NT2/D1 (cell line): ENCODE measurements around the gene TNS1.

Experiments
- SUZ12 ChIP-seq: IDR thresholded peaks from 2 replicates; pipeline ENCODE4 v1.6.1; 2011; ENCODE audit not compliant: insufficient read length, insufficient read depth; ENCODE audit errors: extremely low read depth
- YY1 ChIP-seq: IDR thresholded peaks from 2 replicates; pipeline ENCODE4 v1.6.1; 2011; ENCODE audit not compliant: insufficient read length, insufficient read depth
- ZNF274 ChIP-seq: IDR thresholded peaks from 2 replicates; pipeline ENCODE4 v1.6.1; 2011; ENCODE audit warnings: mild to moderate bottlenecking, low read depth, low read length

DNA sequence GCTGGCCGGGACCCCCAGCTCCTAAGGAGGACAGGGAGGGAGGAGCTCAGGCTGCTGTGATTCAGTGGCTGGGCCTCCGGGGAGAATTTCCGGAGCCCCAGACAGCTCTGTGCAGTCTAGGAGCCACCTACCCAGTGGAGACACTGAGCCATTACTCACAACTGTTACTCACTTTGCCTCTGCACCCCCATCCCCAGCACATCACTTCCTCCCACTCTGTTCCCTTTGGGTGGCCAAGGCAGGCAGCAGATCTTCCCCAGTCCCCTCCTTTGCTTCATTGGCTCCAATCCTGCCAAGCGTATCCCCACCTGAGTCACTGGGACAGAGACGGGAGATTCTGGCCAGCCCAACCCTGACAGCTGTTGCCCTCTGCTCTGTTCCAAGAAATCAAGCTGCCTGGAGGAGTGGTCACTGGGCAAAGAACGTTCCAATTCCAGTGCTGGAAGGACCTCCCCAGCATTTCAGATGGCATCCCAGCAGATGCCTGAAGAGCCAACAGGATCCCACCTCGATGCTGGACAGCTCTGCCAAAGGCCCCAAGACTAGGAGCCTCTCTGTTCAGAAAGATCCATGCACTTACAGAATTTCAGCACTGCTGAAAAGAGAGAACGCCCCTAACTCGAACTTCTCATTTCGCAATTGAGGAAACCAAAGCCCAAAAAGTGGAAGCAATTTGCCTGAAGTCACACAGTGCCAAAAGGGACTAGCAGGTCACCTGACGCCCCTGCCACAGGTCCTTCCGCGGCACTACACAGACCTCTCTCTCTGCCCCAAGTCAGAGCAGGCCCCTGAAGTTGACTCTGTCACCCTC is 68.3 kb downstream of the TNS1 start:
- TF ChIP-seq YY1 (no peak), ZNF274 (no peak), SUZ12 (no peak)
